Thyroid gland (tissue), 4 donors: Measurements from ENCODE around the gene HEPH. TPM values are rescaled to one million over a fixed set of nuclear protein-coding genes. Genes with fewer than 3 reads are reported as not detected.
A peak's percentile ranks its signal among the peaks of the same experiment; 100 is the strongest.

Experiments used
- DNase-seq, 2 donors: peaks; one replicate each; pipeline ENCODE4 v3.0.0-alpha.2; 2019
- H3K27ac ChIP-seq, 3 donors: fragments of 200-600 bp; sonication (generic); 1 replicate in 2 of 3; 2 replicates in 1 of 3; pipeline ENCODE4 v1.5.1; 2016 to 2019; ENCODE audit warnings: mild to moderate bottlenecking in 1 of 3, moderate library complexity in 1 of 3
- H3K27me3 ChIP-seq: fragments of 200-600 bp; sonication (generic); one replicate; pipeline ENCODE4 v1.5.1; 2019
- H3K36me3 ChIP-seq, 2 donors: fragments of 200-600 bp; sonication (generic); one replicate each; pipeline ENCODE4 v1.5.1; 2016 to 2019
- H3K4me1 ChIP-seq, 2 donors: fragments of 200-600 bp; sonication (generic); one replicate each; pipeline ENCODE4 v1.5.1; 2017 to 2019
- H3K4me3 ChIP-seq, 3 donors: fragments of 200-600 bp; sonication (generic); replicated peaks in 1 of 3; 1 replicate in 2 of 3; 2 replicates in 1 of 3; pipeline ENCODE4 v1.5.1; 2016; ENCODE audit warnings: mild to moderate bottlenecking in 1 of 3
- H3K9me3 ChIP-seq: fragments of 200-600 bp; sonication (generic); one replicate; pipeline ENCODE4 v1.5.1; 2017
- POLR2A ChIP-seq, 2 donors: fragments of 450-650 bp; IDR thresholded peaks; one replicate each; pipeline ENCODE4 v1.6.1; 2017; ENCODE audit warnings: antibody characterized with exemption in 2 of 2, mild to moderate bottlenecking in 2 of 2, moderate library complexity in 1 of 2
- WGBS, 2 donors: methylation state at CpG; one replicate each; pipeline ENCODE4 v1.1.5; 2017; 5-methylcytosine and 5-hydroxymethylcytosine counted together
- intact Hi-C: fragments of 100-400 bp; cut with DNase I; formaldehyde crosslinking; loops from one replicate; pipeline ENCODE4 v1.15.1; 2023
- total RNA-seq, 4 donors: library from RNA; depleted of rRNA; stranded (reverse); fragments of >200 nt; gene quantifications; one replicate each; pipeline ENCODE4 v1.2.3, GENCODE V29; 2016
- TF ChIP-seq, protein P1 (sequence below), 6 experiments: fragments of 200-600 bp in 3 of 6; fragments of 450-650 bp in 3 of 6; sonication (generic) in 3 of 6; IDR thresholded peaks; one replicate each; pipeline ENCODE4 v1.5.1; 2016 to 2019; ENCODE audit warnings: antibody characterized with exemption in 6 of 6, mild to moderate bottlenecking in 2 of 6, inconsistent platforms in 1 of 6, moderate library complexity in 1 of 6

The HEPH gene
- total RNA-seq, 4 donors from 2014 or later, result 6.7 to 11.9 (median 9.6) TPM

DNA sequence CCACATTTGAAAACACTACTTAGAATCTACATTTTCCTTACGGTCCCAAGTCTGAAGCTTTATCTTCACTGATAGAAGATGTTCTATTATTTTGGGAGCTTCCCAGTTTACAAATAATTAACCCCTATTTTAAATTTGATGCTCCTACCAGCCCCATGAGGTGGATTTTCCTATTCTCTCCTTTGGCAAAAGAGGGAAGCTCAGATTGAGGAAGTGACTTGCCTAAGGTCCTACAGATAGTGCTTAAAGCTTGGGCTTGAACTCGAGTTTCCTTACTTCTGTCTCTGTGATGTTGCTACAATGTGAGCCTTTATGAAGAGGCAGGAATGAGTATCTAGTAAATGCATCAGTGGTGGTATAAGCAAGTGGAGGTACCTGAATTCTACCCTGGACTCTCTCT lies 27.5 kb downstream of the HEPH start:
- no peaks in the 10 kb centered on the region for H3K9me3 ChIP-seq
- no peaks in the 10 kb centered on the region for H3K27me3 ChIP-seq
- H3K4me1 ChIP-seq, result no peaks in the 10 kb centered on the region
- TF ChIP-seq POLR2A (IDR thresholded peaks at IDR 0.05), result no peak
- TF ChIP-seq, protein P1, sequence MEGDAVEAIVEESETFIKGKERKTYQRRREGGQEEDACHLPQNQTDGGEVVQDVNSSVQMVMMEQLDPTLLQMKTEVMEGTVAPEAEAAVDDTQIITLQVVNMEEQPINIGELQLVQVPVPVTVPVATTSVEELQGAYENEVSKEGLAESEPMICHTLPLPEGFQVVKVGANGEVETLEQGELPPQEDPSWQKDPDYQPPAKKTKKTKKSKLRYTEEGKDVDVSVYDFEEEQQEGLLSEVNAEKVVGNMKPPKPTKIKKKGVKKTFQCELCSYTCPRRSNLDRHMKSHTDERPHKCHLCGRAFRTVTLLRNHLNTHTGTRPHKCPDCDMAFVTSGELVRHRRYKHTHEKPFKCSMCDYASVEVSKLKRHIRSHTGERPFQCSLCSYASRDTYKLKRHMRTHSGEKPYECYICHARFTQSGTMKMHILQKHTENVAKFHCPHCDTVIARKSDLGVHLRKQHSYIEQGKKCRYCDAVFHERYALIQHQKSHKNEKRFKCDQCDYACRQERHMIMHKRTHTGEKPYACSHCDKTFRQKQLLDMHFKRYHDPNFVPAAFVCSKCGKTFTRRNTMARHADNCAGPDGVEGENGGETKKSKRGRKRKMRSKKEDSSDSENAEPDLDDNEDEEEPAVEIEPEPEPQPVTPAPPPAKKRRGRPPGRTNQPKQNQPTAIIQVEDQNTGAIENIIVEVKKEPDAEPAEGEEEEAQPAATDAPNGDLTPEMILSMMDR (IDR thresholded peaks at IDR 0.05), result no peak
- no peak for DNase-seq
- no peak overlapping the region for H3K27ac ChIP-seq
- H3K36me3 ChIP-seq, result no peaks in the 10 kb centered on the region
- 81 to 88% methylated on average over 2 of the region's 2 CpGs for WGBS, 2 donors
- no peak overlapping the region for H3K4me3 ChIP-seq
- intact Hi-C loops, result no loop called here

DNA sequence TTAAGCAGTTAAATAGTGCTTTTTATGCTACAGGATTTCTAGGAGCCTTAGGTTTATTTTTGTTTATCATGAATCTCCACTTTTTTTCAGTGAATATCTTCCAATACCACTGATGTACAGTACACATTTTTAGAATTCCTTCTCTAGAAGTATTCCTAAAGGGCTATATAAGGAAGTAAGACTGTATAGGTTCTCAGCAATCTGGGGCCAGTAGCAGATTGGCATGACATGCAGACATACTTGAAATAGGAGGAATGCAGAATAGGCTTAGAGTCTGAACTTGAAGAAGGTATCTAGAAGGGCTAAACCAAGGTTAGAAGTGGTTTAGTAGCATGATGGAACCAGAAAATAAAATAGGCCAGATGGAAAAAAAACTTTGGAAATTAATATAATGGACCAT lies 29.8 kb downstream of the HEPH start:
- TF ChIP-seq POLR2A (IDR thresholded peaks at IDR 0.05), result no peak
- TF ChIP-seq, protein P1 (IDR thresholded peaks at IDR 0.05), result no peak
- no peaks in the 10 kb centered on the region for H3K4me1 ChIP-seq
- intact Hi-C loops, result no loop called here
- H3K36me3 ChIP-seq, result no peaks in the 10 kb centered on the region
- H3K9me3 ChIP-seq, result no peaks in the 10 kb centered on the region
- H3K4me3 ChIP-seq, result no peak overlapping the region
- DNase-seq, result no peak
- H3K27ac ChIP-seq, result no peak overlapping the region
- H3K27me3 ChIP-seq, result no peaks in the 10 kb centered on the region

DNA sequence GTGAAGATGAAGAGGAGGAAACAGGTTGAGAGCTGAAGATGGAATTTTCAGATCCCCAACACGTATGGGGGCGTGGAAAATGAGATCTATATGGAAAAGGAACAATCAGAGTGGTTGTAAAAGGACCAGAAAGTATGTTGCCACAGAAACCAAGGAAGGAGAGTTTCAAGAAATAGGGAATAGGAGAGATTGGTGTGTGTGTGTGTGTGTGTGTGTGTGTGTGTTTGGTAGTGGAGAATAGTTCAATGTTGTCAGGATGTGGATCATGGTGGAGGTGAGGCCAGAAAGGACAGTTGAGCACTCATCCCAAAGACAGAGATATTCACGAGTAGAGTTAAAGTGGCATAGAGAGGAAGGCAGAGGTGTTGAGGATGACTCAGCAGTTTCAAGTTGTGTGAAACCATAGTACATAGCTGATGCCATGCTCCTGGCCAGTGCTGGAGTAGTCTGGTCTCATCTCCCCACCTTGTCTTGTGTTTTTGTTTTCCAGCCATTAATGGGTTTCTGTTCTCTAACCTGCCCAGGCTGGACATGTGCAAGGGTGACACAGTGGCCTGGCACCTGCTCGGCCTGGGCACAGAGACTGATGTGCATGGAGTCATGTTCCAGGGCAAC lies 36.1 kb downstream of the HEPH start:
- no peak for TF ChIP-seq POLR2A (IDR thresholded peaks at IDR 0.05)
- TF ChIP-seq, protein P1 (IDR thresholded peaks at IDR 0.05), result no peak
- no peaks in the 10 kb centered on the region for H3K36me3 ChIP-seq
- no peak overlapping the region for H3K4me3 ChIP-seq
- DNase-seq, result no peak
- WGBS, 2 donors, result 80 to 84% methylated on average over 4 of the region's 4 CpGs
- intact Hi-C loops, result no loop called here
- H3K4me1 ChIP-seq, result no peaks in the 10 kb centered on the region
- H3K27ac ChIP-seq, result no peak overlapping the region
- no peaks in the 10 kb centered on the region for H3K9me3 ChIP-seq
- H3K27me3 ChIP-seq, result no peaks in the 10 kb centered on the region

- DNase-seq, result no peak
- Histone ChIP-seq H3K27me3 (no peaks in the 10 kb centered on the region), H3K9me3 (no peaks in the 10 kb centered on the region), H3K27ac (no peak overlapping the region), H3K4me1 (no peaks in the 10 kb centered on the region), H3K36me3 (no peaks in the 10 kb centered on the region), H3K4me3 (no peak overlapping the region)
- intact Hi-C loops, result no loop called here
- 49 to 56% methylated on average over 5 of the region's 5 CpGs for WGBS, 2 donors
- no peak for TF ChIP-seq POLR2A (IDR thresholded peaks at IDR 0.05)
- TF ChIP-seq, protein P1 (IDR thresholded peaks at IDR 0.05), result peak in 3 of 6 experiments; percentile 13 to 40 (median 34)
These were observed 37.1 kb downstream of the HEPH start for GRCh38 chrX:66200855-66201795.

DNA sequence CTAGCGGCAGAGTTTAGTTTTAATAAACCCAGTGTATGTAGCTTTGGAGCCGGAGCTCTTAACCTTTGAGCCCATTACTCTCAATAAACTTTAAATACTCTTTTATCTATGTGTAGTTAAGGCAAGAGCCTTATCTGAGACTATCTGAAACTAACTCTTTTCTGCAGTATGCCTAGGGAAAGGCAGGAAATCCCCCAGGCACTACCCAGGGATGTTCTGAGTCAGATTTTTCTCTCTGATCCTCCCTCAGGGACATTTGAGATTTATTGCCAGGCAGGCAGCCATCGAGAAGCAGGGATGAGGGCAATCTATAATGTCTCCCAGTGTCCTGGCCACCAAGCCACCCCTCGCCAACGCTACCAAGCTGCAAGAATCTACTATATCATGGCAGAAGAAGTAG lies 39.1 kb downstream of the HEPH start:
- H3K36me3 ChIP-seq, result no peaks in the 10 kb centered on the region
- H3K4me1 ChIP-seq, result no peaks in the 10 kb centered on the region
- intact Hi-C loops, result no loop called here
- TF ChIP-seq, protein P1 (IDR thresholded peaks at IDR 0.05), result no peak
- no peak for TF ChIP-seq POLR2A (IDR thresholded peaks at IDR 0.05)
- no peak overlapping the region for H3K27ac ChIP-seq
- no peak overlapping the region for H3K4me3 ChIP-seq
- H3K27me3 ChIP-seq, result no peaks in the 10 kb centered on the region
- WGBS, 2 donors, result 82 to 95% methylated on average over 2 to 5 of the region's 5 CpGs
- H3K9me3 ChIP-seq, result no peaks in the 10 kb centered on the region
- no peak for DNase-seq
